WERI-Rb-1 (cell line): Measurements from ENCODE around the gene RAB37.

Source experiments
- DNase-seq: peaks from one replicate; pipeline ENCODE4 v3.0.0-alpha.2; 2020
- H3K27ac ChIP-seq: fragments of 250-450 bp; sonication (Bioruptor Pico); 2 replicates; pipeline ENCODE4 v1.5.1; 2020; ENCODE audit warnings: mild to moderate bottlenecking, moderate library complexity
- H3K27me3 ChIP-seq: fragments of 250-450 bp; sonication (Bioruptor Pico); 2 replicates; pipeline ENCODE4 v1.5.1; 2021; ENCODE audit warnings: mild to moderate bottlenecking, low read depth, moderate library complexity; ENCODE audit not compliant: insufficient read depth, severe bottlenecking
- H3K36me3 ChIP-seq: fragments of 250-450 bp; sonication (Bioruptor Pico); 2 replicates; pipeline ENCODE4 v1.5.1; 2020; ENCODE audit warnings: mild to moderate bottlenecking, moderate library complexity
- H3K4me3 ChIP-seq: 2 replicates; pipeline ENCODE4 v1.5.1; 2011; ENCODE audit warnings: low read depth, mild to moderate bottlenecking, control low read depth, low read length
- H3K9me3 ChIP-seq: fragments of 250-450 bp; sonication (Bioruptor Pico); 2 replicates; pipeline ENCODE4 v1.5.1; 2021; ENCODE audit warnings: mild to moderate bottlenecking, moderate library complexity; ENCODE audit not compliant: severe bottlenecking
- CTCF ChIP-seq: IDR thresholded peaks from 2 replicates; pipeline ENCODE4 v1.5.1; 2011; ENCODE audit warnings: low read depth, mild to moderate bottlenecking, control low read depth, inconsistent platforms, low read length

RAB37 gene

GRCh38 chr17:74715144-74715543 is 21.9 kb upstream of the RAB37 start:
- no peak for TF ChIP-seq CTCF
- Histone ChIP-seq H3K36me3 (no peaks in the 10 kb centered on the region), H3K4me3 (no peak overlapping the region), H3K9me3 (no peaks in the 10 kb centered on the region), H3K27me3 (no peaks in the 10 kb centered on the region), H3K27ac (peak overlapping the region; percentile 45)
- no peak for DNase-seq

- H3K4me3 ChIP-seq: no peak overlapping the region
- no peaks in the 10 kb centered on the region for H3K36me3 ChIP-seq
- DNase-seq: no peak
- no peak for TF ChIP-seq CTCF
- no peaks in the 10 kb centered on the region for H3K27me3 ChIP-seq
- H3K27ac ChIP-seq: no peak overlapping the region
- peaks cover 6% of the 10 kb centered on the region for H3K9me3 ChIP-seq
These were observed 16.6 kb upstream of the RAB37 start for GRCh38 chr17:74720506-74720905.

GRCh38 chr17:74722782-74723181 is 14.3 kb upstream of the RAB37 start:
- TF ChIP-seq CTCF: no peak
- no peaks in the 10 kb centered on the region for H3K36me3 ChIP-seq
- peak overlapping the region; percentile 11; the same call in 1 of the 2 replicates for H3K4me3 ChIP-seq
- no peaks in the 10 kb centered on the region for H3K27me3 ChIP-seq
- H3K9me3 ChIP-seq: peaks cover 6% of the 10 kb centered on the region
- peak; percentile 65 for DNase-seq
- peak overlapping the region; percentile 66 for H3K27ac ChIP-seq

DNA sequence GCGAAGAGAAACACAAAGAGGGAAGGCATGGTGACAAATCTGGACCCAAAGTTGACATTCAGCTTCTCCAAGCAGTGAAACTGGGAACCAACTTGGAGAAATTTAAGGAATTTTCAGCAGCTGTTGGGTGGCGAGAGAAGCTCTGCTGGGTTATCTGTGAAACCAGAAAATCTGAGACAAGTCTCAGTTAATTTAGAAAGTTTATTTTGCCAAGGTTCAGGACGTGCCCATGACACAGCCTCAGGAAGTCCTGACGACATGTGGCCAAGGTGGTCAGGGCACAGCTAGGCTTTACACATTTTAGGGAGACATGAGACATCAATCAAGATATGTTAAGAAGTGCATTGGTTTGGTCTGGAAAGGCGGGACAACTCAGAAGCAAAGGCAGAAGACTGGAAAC is 13.2 kb upstream of the RAB37 start:
- peak overlapping the region; percentile 66 for H3K27ac ChIP-seq
- no peak for TF ChIP-seq CTCF
- no peaks in the 10 kb centered on the region for H3K27me3 ChIP-seq

GRCh38 chr17:74725111-74725510 is 11.9 kb upstream of the RAB37 start:
- 0 out of 2 replicates have a peak overlapping the region, but pooled peaks have one; percentile 3 for H3K27ac ChIP-seq
- no peaks in the 10 kb centered on the region for H3K36me3 ChIP-seq
- no peak overlapping the region for H3K4me3 ChIP-seq
- peaks cover 6% of the 10 kb centered on the region for H3K9me3 ChIP-seq
- TF ChIP-seq CTCF: no peak
- H3K27me3 ChIP-seq: no peaks in the 10 kb centered on the region
- no peak for DNase-seq

More for the DNA sequence above, 13.2 kb upstream of the RAB37 start:
- DNase-seq: no peak
- no peak overlapping the region for H3K4me3 ChIP-seq
- no peaks in the 10 kb centered on the region for H3K36me3 ChIP-seq
- H3K9me3 ChIP-seq: peaks cover 6% of the 10 kb centered on the region

DNA sequence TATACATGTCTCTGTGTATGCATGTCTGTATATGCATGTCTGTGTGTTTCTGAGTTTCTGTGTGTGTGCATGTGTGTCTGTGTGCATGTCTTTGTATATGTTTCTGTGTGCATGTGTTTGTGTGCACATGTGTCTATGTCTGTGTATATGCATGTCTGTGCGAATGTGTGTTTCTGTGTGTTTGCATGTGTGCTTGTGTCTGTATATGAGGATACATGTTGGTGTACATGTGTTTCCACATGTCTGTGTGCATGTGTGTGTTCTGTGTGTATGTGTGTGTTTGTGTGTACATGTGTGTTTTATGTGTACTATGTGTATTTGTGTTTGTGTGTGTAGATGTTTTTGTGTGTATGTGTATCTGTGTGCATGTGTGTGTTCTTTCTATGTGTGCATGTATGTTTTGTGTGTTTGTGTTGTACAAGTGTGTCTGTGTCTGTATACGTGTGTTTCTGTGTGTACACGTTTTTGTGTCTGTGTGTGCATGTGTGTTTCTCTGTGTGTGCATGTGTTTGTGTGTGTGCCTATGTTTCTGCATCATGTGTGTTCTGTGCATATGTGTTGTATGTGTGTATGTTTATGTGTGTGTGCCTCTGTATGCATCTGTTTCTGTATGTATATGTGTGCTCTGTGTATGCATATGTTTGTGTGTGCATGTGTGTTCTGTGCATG is 8.9 kb upstream of the RAB37 start:
- H3K9me3 ChIP-seq: no peaks in the 10 kb centered on the region
- no peak for DNase-seq

More for the DNA sequence above, 8.9 kb upstream of the RAB37 start:
- Histone ChIP-seq H3K4me3 (no peak overlapping the region), H3K27ac (no peak overlapping the region), H3K36me3 (no peaks in the 10 kb centered on the region), H3K27me3 (no peaks in the 10 kb centered on the region)
- TF ChIP-seq CTCF: no peak
